ENCODE results near the gene CX3CR1. TPM values are rescaled to one million over a fixed set of nuclear protein-coding genes. Genes with fewer than 3 reads are reported as not detected.

CX3CR1 gene, protein sequence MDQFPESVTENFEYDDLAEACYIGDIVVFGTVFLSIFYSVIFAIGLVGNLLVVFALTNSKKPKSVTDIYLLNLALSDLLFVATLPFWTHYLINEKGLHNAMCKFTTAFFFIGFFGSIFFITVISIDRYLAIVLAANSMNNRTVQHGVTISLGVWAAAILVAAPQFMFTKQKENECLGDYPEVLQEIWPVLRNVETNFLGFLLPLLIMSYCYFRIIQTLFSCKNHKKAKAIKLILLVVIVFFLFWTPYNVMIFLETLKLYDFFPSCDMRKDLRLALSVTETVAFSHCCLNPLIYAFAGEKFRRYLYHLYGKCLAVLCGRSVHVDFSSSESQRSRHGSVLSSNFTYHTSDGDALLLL
- total RNA-seq (2022; extraction: Qiagen RNA extraction): 0.06 to 0.09 TPM (median 0.07 TPM) in 3 of 5 replicates, not detected in the others

DNA sequence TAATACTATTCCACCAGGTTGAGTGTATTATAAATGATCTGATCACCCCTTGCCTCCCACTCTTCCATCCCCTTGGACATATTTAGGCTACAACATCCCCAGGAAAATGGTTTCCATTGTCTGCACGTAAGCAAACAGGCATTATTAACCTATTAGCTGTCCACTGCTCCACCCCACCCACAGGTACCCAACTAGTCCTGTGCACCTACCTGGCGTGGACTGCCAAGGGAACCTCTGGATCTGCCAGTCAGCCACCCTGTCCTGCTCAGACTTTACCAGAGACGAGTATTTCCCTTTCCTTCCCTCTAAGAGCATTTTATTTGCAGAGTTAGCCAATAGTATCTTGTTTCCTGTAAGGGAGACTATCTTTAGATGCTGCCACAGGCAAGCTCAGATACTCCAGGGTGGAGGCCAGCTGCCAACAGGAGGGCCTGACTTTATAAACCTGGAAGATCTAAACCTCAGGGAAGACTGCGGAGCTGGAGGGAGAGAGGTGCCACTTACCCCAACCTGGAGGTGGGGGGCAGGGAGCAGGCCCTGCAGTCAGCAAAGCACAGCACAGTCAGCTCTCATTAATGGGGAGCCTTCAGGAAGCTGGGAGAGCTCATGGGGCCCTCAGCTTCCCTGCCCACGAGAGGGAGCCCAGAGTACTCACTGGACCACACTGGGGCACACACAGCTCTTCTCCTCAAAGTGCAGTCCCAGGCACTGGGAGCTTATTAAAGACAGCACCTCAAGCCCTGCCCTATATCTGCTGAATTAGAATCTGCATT, at the start of gene CX3CR1:
Gene CX3CR1 (minus strand): TSS at position 292 of the 773 bp plus-strand sequence. CDS start 13,527 bp downstream, outside the sequence.

DNA sequence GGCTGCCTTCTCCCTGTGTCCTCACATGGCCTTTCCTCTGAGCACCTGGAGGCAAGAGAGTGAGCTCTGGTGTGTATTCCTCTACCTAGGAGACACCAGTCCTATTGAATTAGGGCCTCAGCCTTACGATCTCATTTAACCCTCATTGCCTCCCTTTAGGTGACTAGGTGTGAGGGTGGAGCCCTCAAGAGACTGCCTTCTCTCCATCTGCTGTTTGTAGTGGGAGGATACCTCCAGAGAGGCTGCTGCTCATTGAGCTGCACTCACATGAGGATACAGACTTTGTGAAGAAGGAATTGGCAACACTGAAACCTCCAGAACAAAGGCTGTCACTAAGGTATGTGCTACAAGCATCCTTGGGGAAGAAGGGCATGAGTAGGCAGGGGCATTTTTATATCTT, 49.7 kb upstream of the CX3CR1 start, which contains the start of gene CCR8:
Gene CCR8 (plus strand): TSS at position 217 of the 400 bp plus-strand sequence. CDS start 2,623 bp downstream, outside the sequence.

Other genes with a start within 250 kb of the CX3CR1 start
- not detected in 5 replicates for gene SCN11A, start 228.1 kb downstream of the CX3CR1 start, total RNA-seq (2022; extraction: Qiagen RNA extraction)
- gene WDR48, start 228.0 kb downstream of the CX3CR1 start, total RNA-seq (2022; extraction: Qiagen RNA extraction): 16.8 to 26.9 TPM (median 21.3 TPM) in 5 replicates
- 28.0 to 34.2 TPM (median 34.0 TPM) in 5 replicates for gene GORASP1, start 172.4 kb downstream of the CX3CR1 start, total RNA-seq (2022; extraction: Qiagen RNA extraction)
- 1.9 to 2.3 TPM (median 2.3 TPM) in 5 replicates for gene TTC21A, start 172.4 kb downstream of the CX3CR1 start, total RNA-seq (2022; extraction: Qiagen RNA extraction)
- gene CSRNP1, start 126.4 kb downstream of the CX3CR1 start, total RNA-seq (2022; extraction: Qiagen RNA extraction): 18.3 to 23.7 TPM (median 20.1 TPM) in 5 replicates
- gene XIRP1, start 87.4 kb downstream of the CX3CR1 start, total RNA-seq (2022; extraction: Qiagen RNA extraction): 0.10 to 0.16 TPM (median 0.14 TPM) in 5 replicates
- gene CCR8, start 49.7 kb upstream of the CX3CR1 start, total RNA-seq (2022; extraction: Qiagen RNA extraction): not detected in 5 replicates
- 35.9 to 43.5 TPM (median 37.8 TPM) in 5 replicates for gene SLC25A38, start 103.3 kb upstream of the CX3CR1 start, total RNA-seq (2022; extraction: Qiagen RNA extraction)
- 2,524 to 2,861 TPM (median 2,696 TPM) in 5 replicates for gene RPSA, start 126.7 kb upstream of the CX3CR1 start, total RNA-seq (2022; extraction: Qiagen RNA extraction)
- gene MOBP, start 187.6 kb upstream of the CX3CR1 start, total RNA-seq (2022; extraction: Qiagen RNA extraction): 0.09 to 0.24 TPM in 2 of 5 replicates, not detected in the others